IMR-90 (cell line): Measurements from ENCODE around the gene SLC25A44. TPM values are rescaled to one million over a fixed set of nuclear protein-coding genes. Genes with fewer than 3 reads are reported as not detected.
A peak's percentile ranks its signal among the peaks of the same experiment; 100 is the strongest.

Source experiments
- ATAC-seq: fragments of 200-7000 bp; cut with Tn5 transposase; 2 replicates; pipeline ENCODE4 v1.9.1; 2020; ENCODE audit warnings: low read depth, mild to moderate bottlenecking, moderate library complexity
- BruUV-seq: library from RNA; stranded (reverse); fragments of 400-500 nt; replicated peaks from 2 replicates; lab custom pipeline; 2021; lab: Mats Ljungman, UMichigan
- CTCF ChIA-PET: fragments of 300-600 bp; formaldehyde crosslinking; extraction: SDS; loops from one replicate; lab custom pipeline; 2021; ENCODE audit warnings: antibody characterized with exemption; lab: Yijun Ruan, JAX
- POLR2A ChIA-PET: fragments of 300-600 bp; sonication (Branson Sonifier 250); formaldehyde crosslinking; loops from one replicate; lab custom pipeline; 2022; ENCODE audit warnings: antibody characterized with exemption; ENCODE audit not compliant: unreplicated experiment; lab: Charles Lee
- DNase-seq: peaks from one replicate; pipeline ENCODE4 v3.0.0; 2013
- H2AFZ ChIP-seq: replicated peaks from 2 replicates; pipeline ENCODE3; 2013; ENCODE audit warnings: low read length, mild to moderate bottlenecking; ENCODE audit not compliant: poor library complexity
- H2AK5ac ChIP-seq: 2 replicates; pipeline ENCODE4 v1.6.1; 2013; ENCODE audit warnings: low read depth, low read length, inconsistent platforms
- H2AK9ac ChIP-seq: replicated peaks from 2 replicates; pipeline ENCODE3; 2013; ENCODE audit warnings: mild to moderate bottlenecking, low read depth, low read length, moderate library complexity; ENCODE audit not compliant: poor library complexity
- H2BK120ac ChIP-seq: 2 replicates; pipeline ENCODE4 v1.6.1; 2013; ENCODE audit warnings: low read depth, low read length, inconsistent platforms
- H2BK15ac ChIP-seq: 3 replicates; pipeline ENCODE4 v1.6.1; 2013; ENCODE audit warnings: low read depth, low read length, inconsistent platforms
- H2BK20ac ChIP-seq: 2 replicates; pipeline ENCODE4 v1.6.1; 2013; ENCODE audit warnings: low read depth, mild to moderate bottlenecking, inconsistent platforms, low read length, moderate library complexity
- H2BK5ac ChIP-seq: 2 replicates; pipeline ENCODE4 v1.6.1; 2013; ENCODE audit warnings: mild to moderate bottlenecking, low read depth, low read length, inconsistent platforms; ENCODE audit not compliant: poor library complexity, severe bottlenecking
- H3K14ac ChIP-seq: replicated peaks from 2 replicates; pipeline ENCODE4 v1.6.1; 2013; ENCODE audit warnings: low read depth, low read length, inconsistent platforms
- H3K18ac ChIP-seq: 2 replicates; pipeline ENCODE4 v1.6.1; 2013; ENCODE audit warnings: low read depth, low read length, control low read depth
- H3K23ac ChIP-seq: 2 replicates; pipeline ENCODE4 v1.6.1; 2013; ENCODE audit warnings: low read depth, low read length, inconsistent platforms
- H3K27ac ChIP-seq: 2 replicates; pipeline ENCODE4 v1.5.1; 2013; ENCODE audit warnings: mild to moderate bottlenecking, control low read depth, low read length; ENCODE audit not compliant: insufficient read depth
- H3K27me3 ChIP-seq: 2 replicates; pipeline ENCODE4 v1.6.1; 2013; ENCODE audit warnings: low read length; ENCODE audit not compliant: control insufficient read depth, insufficient read depth
- H3K36me3 ChIP-seq: 2 replicates; pipeline ENCODE4 v1.6.1; 2013; ENCODE audit warnings: low read length, mixed read lengths; ENCODE audit not compliant: control insufficient read depth, insufficient read depth
- H3K4ac ChIP-seq: 2 replicates; pipeline ENCODE4 v1.6.1; 2013; ENCODE audit warnings: low read depth, low read length, inconsistent platforms
- H3K4me1 ChIP-seq: 2 replicates; pipeline ENCODE4 v1.6.1; 2013; ENCODE audit warnings: low read length, mixed read lengths; ENCODE audit not compliant: control insufficient read depth, insufficient read depth
- H3K4me2 ChIP-seq: 2 replicates; pipeline ENCODE4 v1.6.1; 2013; ENCODE audit warnings: low read depth, mild to moderate bottlenecking, control low read depth, low read length, moderate library complexity
- H3K4me3 ChIP-seq: 2 replicates; pipeline ENCODE4 v1.5.1; 2013; ENCODE audit warnings: low read depth, mild to moderate bottlenecking, control low read depth, low read length, moderate library complexity; ENCODE audit not compliant: insufficient read depth
- H3K56ac ChIP-seq: 2 replicates; pipeline ENCODE4 v1.6.1; 2013; ENCODE audit warnings: low read length, inconsistent platforms; ENCODE audit not compliant: insufficient read depth; ENCODE audit errors: extremely low read depth
- H3K79me1 ChIP-seq, 2 experiments: 2 replicates each; pipeline ENCODE4 v1.6.1; 2013; ENCODE audit warnings: low read length in 2 of 2, inconsistent platforms in 1 of 2, low read depth in 1 of 2
- H3K9ac ChIP-seq: 2 replicates; pipeline ENCODE4 v1.6.1; 2013; ENCODE audit warnings: low read depth, low read length, control low read depth
- H3K9me1 ChIP-seq: 2 replicates; pipeline ENCODE4 v1.6.1; 2013; ENCODE audit warnings: low read length, inconsistent platforms; ENCODE audit not compliant: insufficient read depth
- H3K9me3 ChIP-seq: 2 replicates; pipeline ENCODE4 v1.6.1; 2013; ENCODE audit warnings: low read length; ENCODE audit not compliant: control insufficient read depth, insufficient read depth
- H4K20me1 ChIP-seq: 2 replicates; pipeline ENCODE4 v1.6.1; 2013; ENCODE audit warnings: low read length, inconsistent platforms; ENCODE audit not compliant: insufficient read depth
- H4K5ac ChIP-seq: 2 replicates; pipeline ENCODE4 v1.6.1; 2013; ENCODE audit warnings: mild to moderate bottlenecking, low read depth, low read length, control low read depth
- H4K8ac ChIP-seq, 2 experiments: 2 replicates each; pipeline ENCODE4 v1.6.1; 2013; ENCODE audit warnings: low read depth in 2 of 2, low read length in 2 of 2, control low read depth in 1 of 2, inconsistent platforms in 1 of 2
- H4K91ac ChIP-seq: 2 replicates; pipeline ENCODE4 v1.6.1; 2013; ENCODE audit warnings: low read depth, low read length, inconsistent platforms; ENCODE audit not compliant: insufficient read depth
- BHLHE40 ChIP-seq: fragments of 150-350 bp; IDR thresholded peaks from 2 replicates; pipeline ENCODE4 v1.6.1; 2016; ENCODE audit warnings: mild to moderate bottlenecking, low read depth, low read length
- CEBPB ChIP-seq: IDR thresholded peaks from 2 replicates; pipeline ENCODE4 v1.6.1; 2012; ENCODE audit warnings: low read depth, low read length, improper control_type of control experiment
- CHD1 ChIP-seq: IDR thresholded peaks from 2 replicates; pipeline ENCODE4 v1.6.1; 2012; ENCODE audit warnings: low read depth, low read length, improper control_type of control experiment
- CTCF ChIP-seq: conservative IDR thresholded peaks from 2 replicates; pipeline ENCODE4 v1.5.1; 2012; ENCODE audit warnings: mild to moderate bottlenecking, low read depth, low read length, improper control_type of control experiment
- ELK1 ChIP-seq: fragments of 150-350 bp; IDR thresholded peaks from 2 replicates; pipeline ENCODE4 v1.6.1; 2016; ENCODE audit warnings: low read depth, mild to moderate bottlenecking, low read length, moderate library complexity, borderline replicate concordance
- FOS ChIP-seq: fragments of 150-350 bp; IDR thresholded peaks from 2 replicates; pipeline ENCODE4 v1.6.1; 2016; ENCODE audit warnings: low read depth, low read length
- MAFK ChIP-seq: IDR thresholded peaks from 2 replicates; pipeline ENCODE4 v1.6.1; 2012; ENCODE audit warnings: low read depth, low read length, improper control_type of control experiment
- MAZ ChIP-seq: IDR thresholded peaks from 2 replicates; pipeline ENCODE4 v1.6.1; 2012; ENCODE audit warnings: low read depth, mild to moderate bottlenecking, low read length, improper control_type of control experiment, moderate library complexity, borderline replicate concordance
- NFE2L2 ChIP-seq: fragments of 150-350 bp; IDR thresholded peaks from 2 replicates; pipeline ENCODE4 v1.6.1; 2016; ENCODE audit warnings: low read depth, mild to moderate bottlenecking, low read length
- POLR2A ChIP-seq: IDR thresholded peaks from 2 replicates; pipeline ENCODE4 v1.6.1; 2012; ENCODE audit warnings: mild to moderate bottlenecking, low read depth, low read length
- RAD21 ChIP-seq: IDR thresholded peaks from 2 replicates; pipeline ENCODE4 v1.6.1; 2012; ENCODE audit warnings: low read length, improper control_type of control experiment
- RCOR1 ChIP-seq: IDR thresholded peaks from 2 replicates; pipeline ENCODE4 v1.6.1; 2012; ENCODE audit warnings: mild to moderate bottlenecking, low read length, improper control_type of control experiment; ENCODE audit not compliant: insufficient replicate concordance
- RFX5 ChIP-seq: IDR thresholded peaks from 2 replicates; pipeline ENCODE4 v1.8.0; 2012; ENCODE audit warnings: low read depth, mild to moderate bottlenecking, low read length, moderate library complexity
- SMC3 ChIP-seq: fragments of 150-350 bp; IDR thresholded peaks from 2 replicates; pipeline ENCODE4 v1.6.1; 2016; ENCODE audit warnings: low read depth, mild to moderate bottlenecking, antibody characterized with exemption, low read length, moderate library complexity
- USF2 ChIP-seq: fragments of 150-350 bp; IDR thresholded peaks from 2 replicates; pipeline ENCODE4 v1.6.1; 2017; ENCODE audit warnings: mild to moderate bottlenecking, antibody characterized with exemption, low read length, low read depth
- WGBS, 2 experiments: methylation state at CpG; one replicate each; pipeline versions ENCODE4 v1.1.5 to v1.1.7; 2013; ENCODE audit warnings: missing lambda C conversion rate in 2 of 2; ENCODE audit not compliant: insufficient read length in 1 of 2; ENCODE audit errors: extremely low coverage in 2 of 2; 5-methylcytosine and 5-hydroxymethylcytosine counted together
- dilution Hi-C: fragments of 300-500 bp; cut with HindIII; formaldehyde crosslinking; loops from one replicate; pipeline ENCODE4 v1.14.3; 2018; ENCODE audit warnings: low sequenced_read_pairs; ENCODE audit not compliant: unreplicated experiment
- in situ Hi-C: fragments of 300-500 bp; cut with MboI; formaldehyde crosslinking; loops from 3 replicates; pipeline ENCODE4 v1.14.3; 2019; ENCODE audit warnings: low sequenced_read_pairs, inconsistent platforms, mixed read lengths
- intact Hi-C: fragments of 100-400 bp; cut with micrococcal nuclease; formaldehyde crosslinking; loops from 2 replicates; pipeline ENCODE4 v1.10.0; 2022
- polyA plus RNA-seq, 3 experiments: library from polyadenylated mRNA; depleted of rRNA; stranded (reverse); fragments of >200 nt; gene quantifications; 2 replicates each; pipeline ENCODE4 v1.2.3, GENCODE V29; 2012; ENCODE audit warnings: low replicate concordance in 1 of 3
- total RNA-seq: library from RNA; depleted of rRNA; stranded (reverse); fragments of >200 nt; gene quantifications from 2 replicates; pipeline ENCODE4 v1.2.3, GENCODE V29; 2012

The SLC25A44 gene
- total and polyA plus RNA-seq, 2 of the 4 experiments (the other 2 are of a cell fraction), result 12.7 to 20.2 TPM

GRCh38 chr1:156150333-156151011, 43.4 kb upstream of the SLC25A44 start:
- ATAC-seq, result no peak
- intact Hi-C loops (no loop called here), in situ Hi-C loops (no loop called here), dilution Hi-C loops (no loop called here)
- H2BK120ac ChIP-seq, result no peak overlapping the region
- ChIA-PET POLR2A (interaction anchor here (0.5 kb wide), 1 partner anchor 119 kb away, joined by 4 read pairs; no protein-coding TSS in a partner anchor), CTCF (interaction anchor here (0.8 kb wide), 1 partner anchor 75 kb away, joined by 3 read pairs; no protein-coding TSS in a partner anchor)
- no peak overlapping the region for H2BK5ac ChIP-seq
- H3K9me1 ChIP-seq, result peaks cover 5% of the 10 kb centered on the region; the same call in 1 of the 2 replicates
- peak overlapping the region; percentile 43; the same call in 1 of the 2 replicates for H2AK5ac ChIP-seq
- peaks cover 12% of the 10 kb centered on the region for H3K4me1 ChIP-seq
- no peak overlapping the region for H4K8ac ChIP-seq
- no CpG with 5 or more reads among the region's 10 CpGs for WGBS, 2 experiments
- no peaks in the 10 kb centered on the region for H3K79me1 ChIP-seq
- H2AK9ac ChIP-seq, result peak overlapping the region; percentile 30
- H3K56ac ChIP-seq, result no peak overlapping the region
- H2BK20ac ChIP-seq, result no peak overlapping the region
- H3K9ac ChIP-seq, result no peak overlapping the region
- no TSS peak for BruUV-seq
- H2AFZ ChIP-seq, result peak overlapping the region; percentile 61
- no peak overlapping the region for H3K4me2 ChIP-seq
- no peak overlapping the region for H4K91ac ChIP-seq
- H3K14ac ChIP-seq, result no peak overlapping the region
- H3K18ac ChIP-seq, result no peak overlapping the region
- no peak overlapping the region for H3K4ac ChIP-seq
- peaks cover 14% of the 10 kb centered on the region; the same call in 1 of the 2 replicates for H3K27me3 ChIP-seq
- no peak overlapping the region for H3K4me3 ChIP-seq
- H2BK15ac ChIP-seq, result no peak overlapping the region
- H3K23ac ChIP-seq, result peak overlapping the region; percentile 55; the same call in 1 of the 2 replicates
- no peak overlapping the region for H3K27ac ChIP-seq
- peaks cover 4% of the 10 kb centered on the region; the same call in 1 of the 2 replicates for H4K20me1 ChIP-seq
- no peaks in the 10 kb centered on the region for H3K36me3 ChIP-seq
- no peak for DNase-seq
- no peaks in the 10 kb centered on the region for H3K9me3 ChIP-seq
- no peak overlapping the region for H4K5ac ChIP-seq
- TF ChIP-seq NFE2L2, result no peak
- no peak for TF ChIP-seq RFX5
- no peak for TF ChIP-seq FOS
- no peak for TF ChIP-seq MAFK
- TF ChIP-seq CTCF, result no peak
- TF ChIP-seq ELK1, result no peak
- TF ChIP-seq RAD21, result no peak
- no peak for TF ChIP-seq MAZ
- TF ChIP-seq CHD1, result no peak
- TF ChIP-seq BHLHE40, result no peak
- TF ChIP-seq CEBPB, result no peak
- TF ChIP-seq POLR2A, result no peak
- TF ChIP-seq SMC3, result no peak
- TF ChIP-seq RCOR1, result no peak
- no peak for TF ChIP-seq USF2
